GM18526 (cell line): ENCODE data around the gene EIF2AK3.

Source experiments
- POLR2A ChIP-seq: IDR thresholded peaks from 3 replicates; pipeline ENCODE4 v1.6.1; 2011; ENCODE audit not compliant: insufficient read length; ENCODE audit errors: extremely low read depth

The EIF2AK3 gene

GRCh38 chr2:88521445-88522073, 105.7 kb downstream of the EIF2AK3 start:
- TF ChIP-seq POLR2A: no peak

GRCh38 chr2:88517759-88518201, 109.5 kb downstream of the EIF2AK3 start:
- TF ChIP-seq POLR2A: no peak
